Measurements from ENCODE around the gene TAF8.
"Not testable (repeated sequence)": the region's sequence is repeated elsewhere in the genome, so short reads cannot be mapped to it uniquely, and the experiment has no call there.

TAF8 gene

DNA sequence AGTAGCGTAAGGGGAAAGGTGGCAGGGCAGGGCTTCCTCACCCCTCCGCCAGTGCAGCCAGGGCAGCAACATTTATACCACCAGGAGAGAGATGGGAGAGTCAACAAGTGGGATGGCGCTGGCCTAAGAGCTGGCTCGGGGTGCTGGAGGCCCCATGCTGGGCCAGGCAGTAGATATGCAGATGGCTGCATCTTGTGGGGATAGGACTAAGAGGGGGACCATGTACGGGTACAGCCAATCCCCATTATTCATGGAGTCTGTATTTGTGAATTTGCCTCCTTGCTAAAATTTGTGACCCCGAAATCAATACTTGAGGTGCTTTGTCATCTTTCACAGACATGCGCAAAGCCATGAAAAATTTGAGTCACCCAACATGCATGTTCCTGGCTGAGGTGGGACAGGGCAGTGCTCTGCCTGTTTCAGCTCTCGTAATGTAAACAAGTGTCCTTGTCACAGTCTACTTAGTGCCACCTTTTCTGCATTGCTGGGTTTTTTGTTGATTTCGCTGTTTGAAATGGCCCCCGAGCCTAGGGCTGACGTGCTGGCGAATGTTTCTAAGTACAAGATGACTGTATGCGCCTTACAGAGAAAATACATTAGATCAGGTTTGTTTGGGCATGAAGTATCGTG lies 27.5 kb upstream of the TAF8 start:
- H3K9me3 Mint-ChIP-seq = no peaks in the 10 kb centered on the region
- peaks cover 55% of the 10 kb centered on the region for H3K4me1 Mint-ChIP-seq (ENCODE audit: low read depth)
- peaks cover 33% of the 10 kb centered on the region for H3K36me3 Mint-ChIP-seq (ENCODE audit: low read depth)
- peak overlapping the region; percentile 99 for H3K27ac Mint-ChIP-seq
- H3K27me3 Mint-ChIP-seq (ENCODE audit: low read depth) = no peaks in the 10 kb centered on the region
- peak overlapping the region; percentile 80 for H3K4me3 Mint-ChIP-seq

DNA sequence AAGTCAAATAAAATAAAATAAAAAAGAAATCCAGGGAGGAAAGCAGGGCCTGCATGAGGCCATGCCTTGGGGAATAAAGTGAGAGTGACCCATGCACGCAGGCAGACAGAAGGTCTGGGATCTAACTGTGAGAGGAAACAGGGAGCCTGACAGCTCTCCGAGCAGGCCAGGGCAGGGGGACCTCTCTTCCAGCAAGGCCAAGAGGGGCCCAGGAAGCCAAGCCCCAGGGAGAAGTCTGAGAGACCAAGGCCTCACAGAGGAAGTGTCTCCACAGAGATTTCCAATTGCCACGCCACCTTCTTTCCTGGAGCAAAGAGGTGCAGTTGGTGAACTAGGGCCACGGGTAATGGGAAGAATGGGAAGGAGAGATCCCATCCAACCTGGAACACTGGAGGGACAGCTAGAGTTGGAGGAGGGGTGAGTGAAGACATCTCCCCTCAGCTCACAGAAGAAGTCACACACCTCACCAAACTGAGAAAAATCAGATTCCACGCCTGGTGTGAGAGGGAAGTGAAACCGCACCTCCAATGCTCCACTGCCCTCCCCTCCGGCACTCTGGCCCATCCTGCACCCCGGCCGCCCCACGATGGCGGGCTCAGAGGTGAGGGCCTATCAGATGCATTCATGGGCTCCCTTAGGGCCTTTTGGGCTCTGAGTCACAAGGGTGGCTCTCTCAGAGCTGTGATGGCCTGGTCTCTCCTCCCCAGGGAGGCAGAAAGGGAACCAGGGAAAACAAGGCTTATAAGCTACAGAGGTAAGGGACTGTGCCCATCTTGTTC lies 25.1 kb upstream of the TAF8 start:
- Mint-ChIP-seq H3K4me1 (ENCODE audit: low read depth) (peaks cover 69% of the 10 kb centered on the region), H3K27me3 (ENCODE audit: low read depth) (no peaks in the 10 kb centered on the region), H3K9me3 (no peaks in the 10 kb centered on the region), H3K27ac (peak overlapping the region; percentile 77), H3K36me3 (ENCODE audit: low read depth) (peaks cover 38% of the 10 kb centered on the region), H3K4me3 (no peak overlapping the region)

DNA sequence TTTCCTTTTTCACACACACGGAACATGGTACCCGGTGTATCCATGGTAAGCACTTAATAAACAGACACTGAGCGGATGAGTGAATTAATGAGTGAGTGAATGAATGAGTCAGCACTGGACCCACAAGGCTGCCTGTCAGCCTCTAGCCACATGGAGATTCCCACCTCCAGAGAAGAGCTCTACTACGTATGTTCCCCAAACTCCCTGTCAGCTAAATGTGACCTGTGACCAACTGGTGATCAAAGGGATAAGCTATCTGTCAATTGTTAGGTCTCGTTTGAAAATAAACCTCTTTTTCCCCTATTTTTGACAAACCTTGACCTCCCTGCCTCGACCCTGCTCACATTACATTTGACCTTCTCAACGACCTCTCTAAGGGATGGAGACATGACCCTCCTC lies 24.5 kb upstream of the TAF8 start:
- H3K27me3 Mint-ChIP-seq (ENCODE audit: low read depth) = no peaks in the 10 kb centered on the region
- no peaks in the 10 kb centered on the region for H3K9me3 Mint-ChIP-seq
- H3K4me3 Mint-ChIP-seq = no peak overlapping the region
- H3K27ac Mint-ChIP-seq = peak overlapping the region; percentile 77
- H3K36me3 Mint-ChIP-seq (ENCODE audit: low read depth) = peaks cover 34% of the 10 kb centered on the region
- peaks cover 68% of the 10 kb centered on the region for H3K4me1 Mint-ChIP-seq (ENCODE audit: low read depth)

DNA sequence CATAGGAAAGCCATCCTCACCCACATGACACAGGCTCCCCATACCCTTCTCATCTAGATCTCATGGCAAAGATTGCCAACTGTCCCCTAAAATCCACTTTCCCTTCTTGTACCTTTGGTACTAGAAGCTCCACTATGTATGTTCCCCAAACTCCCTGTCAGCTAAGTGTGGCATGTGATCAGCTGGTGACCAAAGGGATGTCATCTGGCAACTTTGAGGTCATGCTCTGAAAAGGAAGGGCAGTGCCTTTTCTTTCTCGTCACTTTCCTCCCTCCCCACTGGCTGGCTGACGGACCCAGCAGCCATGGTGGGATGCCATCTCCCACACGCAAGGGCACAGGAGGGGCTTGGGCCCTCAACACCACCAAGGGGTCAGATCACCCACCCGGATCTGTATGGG lies 23.8 kb upstream of the TAF8 start:
- no peak overlapping the region for H3K27ac Mint-ChIP-seq
- peaks cover 68% of the 10 kb centered on the region for H3K4me1 Mint-ChIP-seq (ENCODE audit: low read depth)
- no peaks in the 10 kb centered on the region for H3K9me3 Mint-ChIP-seq
- H3K36me3 Mint-ChIP-seq (ENCODE audit: low read depth) = peaks cover 30% of the 10 kb centered on the region
- H3K27me3 Mint-ChIP-seq (ENCODE audit: low read depth) = no peaks in the 10 kb centered on the region
- no peak overlapping the region for H3K4me3 Mint-ChIP-seq

DNA sequence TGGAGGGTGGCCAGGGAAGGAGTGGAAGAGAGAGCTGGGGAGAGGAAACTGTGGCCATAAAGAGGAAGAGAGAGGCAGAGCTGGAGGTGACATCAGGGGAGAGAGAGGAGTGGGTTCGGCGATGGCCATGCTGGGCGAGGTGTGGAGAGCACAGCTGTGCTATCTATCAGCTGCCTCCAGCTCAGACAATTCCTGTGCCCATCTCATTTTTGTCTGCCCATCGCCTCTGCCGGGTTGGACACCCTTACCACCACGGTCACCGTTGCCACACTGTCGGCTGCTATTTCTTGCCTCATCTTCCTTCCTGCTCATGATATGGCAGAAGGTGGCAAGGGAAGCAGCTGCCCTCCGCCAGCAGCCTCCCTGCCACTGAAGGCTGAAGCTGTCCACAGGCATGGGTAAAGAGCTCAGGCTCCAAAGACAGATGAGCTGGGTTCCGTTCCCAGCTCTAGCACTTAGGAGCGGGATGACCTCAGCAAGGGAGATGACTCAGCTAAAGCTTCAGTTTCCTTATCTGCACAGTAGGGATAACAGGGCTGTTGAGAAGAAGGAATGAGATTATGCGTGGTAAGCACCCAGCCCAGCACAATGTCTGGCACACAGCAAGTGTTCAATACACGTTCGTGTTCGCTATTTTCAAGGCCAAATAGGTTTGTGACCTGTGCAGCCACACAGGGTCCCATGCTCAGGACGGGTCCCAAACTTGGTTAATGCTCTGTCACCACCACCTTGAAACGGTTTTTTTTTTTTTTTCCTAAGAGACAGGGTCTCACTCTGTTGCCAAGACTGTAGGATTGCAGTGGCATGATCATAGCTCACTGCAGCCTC lies 21.9 kb upstream of the TAF8 start:
- Mint-ChIP-seq H3K27me3 (ENCODE audit: low read depth) (no peaks in the 10 kb centered on the region), H3K4me3 (peak overlapping the region; percentile 82), H3K27ac (peak overlapping the region; percentile 95), H3K9me3 (no peaks in the 10 kb centered on the region), H3K4me1 (ENCODE audit: low read depth) (peaks cover 64% of the 10 kb centered on the region), H3K36me3 (ENCODE audit: low read depth) (peaks cover 29% of the 10 kb centered on the region)

DNA sequence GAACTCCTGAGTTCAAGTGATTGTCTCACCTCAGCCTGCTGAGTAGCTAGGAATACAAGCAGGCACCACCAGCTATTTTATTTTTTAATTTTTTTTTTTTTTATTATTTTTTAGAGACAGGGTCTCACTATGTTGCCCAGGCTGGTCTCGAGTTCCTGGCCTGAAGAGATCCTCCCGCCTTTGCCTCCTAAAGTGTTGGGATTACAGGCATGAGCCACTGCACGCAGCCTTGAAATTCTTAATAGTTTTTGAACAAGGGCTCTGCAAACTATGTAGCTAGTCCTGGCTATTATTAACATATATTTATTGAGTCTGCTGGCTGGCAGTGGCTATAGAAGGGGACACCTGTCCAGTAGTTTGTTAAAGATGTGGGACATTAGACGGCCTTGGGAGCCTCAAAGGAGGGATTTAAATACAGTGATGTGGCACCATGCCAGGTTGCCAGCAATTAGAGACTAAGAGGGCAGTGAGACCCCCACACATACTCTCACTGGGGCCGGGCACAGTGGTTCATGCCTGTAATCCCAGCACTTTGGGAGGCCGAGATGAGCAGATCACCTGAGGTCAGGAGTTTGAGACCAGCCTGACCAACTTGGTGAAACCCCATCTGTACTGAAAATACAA lies 21.1 kb upstream of the TAF8 start:
- peaks cover 59% of the 10 kb centered on the region for H3K4me1 Mint-ChIP-seq (ENCODE audit: low read depth)
- H3K27me3 Mint-ChIP-seq (ENCODE audit: low read depth) = no peaks in the 10 kb centered on the region
- peaks cover 29% of the 10 kb centered on the region for H3K36me3 Mint-ChIP-seq (ENCODE audit: low read depth)
- H3K27ac Mint-ChIP-seq = peak overlapping the region; percentile 95
- no peaks in the 10 kb centered on the region for H3K9me3 Mint-ChIP-seq
- peak overlapping the region; percentile 31 for H3K4me3 Mint-ChIP-seq

DNA sequence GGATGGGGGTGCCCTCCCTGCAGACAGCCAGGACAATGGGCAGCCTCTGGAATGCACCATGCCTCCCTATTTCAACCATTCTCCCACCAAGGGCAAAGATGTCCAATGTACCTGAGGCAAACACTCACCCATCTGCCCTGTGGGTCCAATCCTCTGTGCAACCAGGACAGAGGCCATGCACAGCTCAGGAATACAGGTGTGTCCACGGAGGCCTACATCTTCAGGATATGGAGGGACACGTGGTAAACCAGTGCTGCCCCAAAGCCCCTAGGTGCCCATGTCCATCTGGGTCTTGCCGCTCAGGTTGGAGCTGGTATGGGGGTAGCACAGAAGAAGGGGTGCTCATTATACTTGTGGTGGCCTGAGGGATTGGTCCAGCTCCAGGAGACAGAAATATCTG lies 20.4 kb upstream of the TAF8 start:
- H3K4me3 Mint-ChIP-seq = no peak overlapping the region
- no peaks in the 10 kb centered on the region for H3K9me3 Mint-ChIP-seq
- H3K27me3 Mint-ChIP-seq (ENCODE audit: low read depth) = no peaks in the 10 kb centered on the region
- peak overlapping the region; percentile 93 for H3K27ac Mint-ChIP-seq
- H3K36me3 Mint-ChIP-seq (ENCODE audit: low read depth) = peaks cover 30% of the 10 kb centered on the region
- H3K4me1 Mint-ChIP-seq (ENCODE audit: low read depth) = peaks cover 60% of the 10 kb centered on the region

DNA sequence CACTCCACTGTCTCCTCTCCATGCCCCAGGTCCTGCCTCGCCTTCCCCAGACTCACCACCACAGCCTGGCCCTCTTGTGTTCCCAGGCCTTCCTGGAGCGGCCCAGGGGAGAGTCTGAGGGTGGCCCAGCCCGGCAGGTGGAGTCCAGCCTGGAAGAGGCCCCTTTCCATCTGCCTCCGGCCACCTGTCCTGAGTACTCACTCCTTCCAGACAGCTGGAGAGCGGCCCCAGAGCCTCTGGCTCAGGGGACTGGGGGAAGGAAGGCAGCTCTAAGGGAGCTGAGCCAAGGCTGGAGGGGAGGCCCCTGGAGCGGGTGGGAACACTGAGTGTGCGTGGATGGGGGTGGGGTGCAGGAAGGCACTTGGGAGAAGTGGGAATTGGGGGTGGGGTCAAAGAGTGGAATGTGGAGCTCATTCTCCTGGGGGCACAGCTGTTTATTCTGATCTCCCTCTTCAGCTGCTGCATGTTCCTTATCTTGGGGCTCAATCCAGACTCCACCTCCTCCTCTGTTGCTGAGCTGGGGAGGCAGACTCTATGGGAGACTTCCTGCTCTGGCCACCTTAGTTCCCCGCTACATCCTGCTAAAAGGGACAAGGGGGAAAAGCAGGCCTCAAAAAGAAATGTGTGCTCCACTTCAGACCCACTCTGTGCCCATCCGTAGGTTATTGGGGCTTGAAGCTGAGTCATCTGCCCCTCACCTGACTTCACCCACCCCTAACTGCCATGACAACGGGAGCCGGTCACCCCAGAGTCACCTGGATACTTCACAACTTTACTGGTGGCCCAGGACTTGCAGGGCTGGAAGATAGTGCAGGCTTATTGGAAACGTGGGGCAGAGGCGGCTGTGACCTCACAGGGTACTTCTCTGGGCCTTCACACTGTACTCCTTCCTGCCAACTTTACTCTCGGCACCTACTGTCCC lies 19.5 kb upstream of the TAF8 start:
- H3K4me3 Mint-ChIP-seq = peak overlapping the region; percentile 32
- H3K4me1 Mint-ChIP-seq (ENCODE audit: low read depth) = peaks cover 61% of the 10 kb centered on the region
- peak overlapping the region; percentile 93 for H3K27ac Mint-ChIP-seq
- H3K9me3 Mint-ChIP-seq = no peaks in the 10 kb centered on the region
- peaks cover 31% of the 10 kb centered on the region for H3K36me3 Mint-ChIP-seq (ENCODE audit: low read depth)
- H3K27me3 Mint-ChIP-seq (ENCODE audit: low read depth) = no peaks in the 10 kb centered on the region

DNA sequence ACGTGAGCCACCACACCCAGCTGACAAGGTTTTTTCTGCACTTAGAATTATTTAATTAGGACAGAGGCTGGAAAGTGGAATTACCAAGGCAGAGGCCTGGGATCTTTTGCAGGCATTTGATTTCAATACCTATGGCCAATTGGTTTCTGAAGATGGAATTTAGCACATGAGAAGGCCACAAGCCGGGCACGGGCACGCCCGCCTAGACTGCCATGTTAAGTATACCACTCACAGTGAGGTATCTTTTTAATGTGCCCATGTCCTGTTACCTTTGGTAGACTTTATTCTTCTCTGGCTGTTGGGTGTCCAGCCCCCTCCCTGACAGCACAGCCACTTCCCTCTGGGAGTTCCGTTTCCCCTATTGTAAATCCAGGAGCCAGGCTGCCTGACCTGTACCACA lies 18.0 kb upstream of the TAF8 start:
- Mint-ChIP-seq H3K27ac (peak overlapping the region; percentile 72), H3K4me3 (peak overlapping the region; percentile 25), H3K4me1 (ENCODE audit: low read depth) (peaks cover 55% of the 10 kb centered on the region)

DNA sequence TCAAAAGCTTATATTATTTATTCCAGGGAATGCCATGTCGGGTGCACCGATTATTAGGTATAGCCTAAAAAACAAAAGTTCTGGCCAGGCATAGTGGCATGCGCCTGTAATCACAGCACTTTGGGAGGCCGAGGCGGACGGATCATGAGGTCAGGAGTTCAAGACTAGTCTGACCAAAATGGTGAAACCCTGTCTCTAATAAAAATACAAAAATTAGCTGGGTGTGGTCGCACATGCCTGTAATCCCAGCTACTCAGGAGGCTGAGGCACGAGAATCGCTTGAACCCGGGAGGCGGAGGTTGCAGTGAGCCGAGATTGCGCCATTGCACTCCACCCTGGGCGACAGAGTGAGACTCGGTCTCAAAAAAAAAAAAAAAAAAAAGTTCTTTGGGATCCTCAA lies 12.7 kb upstream of the TAF8 start:
- Mint-ChIP-seq H3K27ac (peak overlapping the region; percentile 59), H3K4me3 (peak overlapping the region; percentile 21), H3K4me1 (ENCODE audit: low read depth) (peaks cover 56% of the 10 kb centered on the region)
- H3K9me3 Mint-ChIP-seq; H3K36me3 Mint-ChIP-seq (ENCODE audit: low read depth); H3K27me3 Mint-ChIP-seq (ENCODE audit: low read depth): not testable (repeated sequence)

More for the DNA sequence above, 18.0 kb upstream of the TAF8 start:
- Mint-ChIP-seq H3K36me3 (ENCODE audit: low read depth) (peaks cover 24% of the 10 kb centered on the region), H3K9me3 (no peaks in the 10 kb centered on the region), H3K27me3 (ENCODE audit: low read depth) (no peaks in the 10 kb centered on the region)

DNA sequence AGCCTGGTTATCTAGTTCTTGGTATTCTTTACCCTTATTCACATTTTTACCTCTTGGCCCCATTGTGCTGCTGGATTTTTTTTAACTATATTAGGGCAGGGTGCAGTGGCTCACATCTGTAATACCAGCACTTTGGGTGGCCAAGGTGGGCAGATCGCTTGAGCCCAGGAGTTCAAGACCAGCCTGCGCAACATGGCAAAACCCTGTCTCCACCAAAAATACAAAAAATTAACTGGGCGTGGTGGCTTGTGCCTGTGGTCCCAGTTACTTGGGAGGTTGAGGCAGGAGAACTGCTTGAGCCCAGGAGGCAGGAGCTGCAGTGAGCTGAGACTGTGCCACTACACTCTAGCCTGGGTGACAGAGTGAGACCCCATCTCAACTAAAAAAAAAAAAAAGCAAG lies 12.2 kb upstream of the TAF8 start:
- peak overlapping the region; percentile 59 for H3K27ac Mint-ChIP-seq
- peaks cover 56% of the 10 kb centered on the region for H3K4me1 Mint-ChIP-seq (ENCODE audit: low read depth)
- H3K27me3 Mint-ChIP-seq (ENCODE audit: low read depth) = no peaks in the 10 kb centered on the region
- no peaks in the 10 kb centered on the region for H3K9me3 Mint-ChIP-seq
- peak overlapping the region; percentile 21 for H3K4me3 Mint-ChIP-seq
- H3K36me3 Mint-ChIP-seq (ENCODE audit: low read depth) = peaks cover 7% of the 10 kb centered on the region

DNA sequence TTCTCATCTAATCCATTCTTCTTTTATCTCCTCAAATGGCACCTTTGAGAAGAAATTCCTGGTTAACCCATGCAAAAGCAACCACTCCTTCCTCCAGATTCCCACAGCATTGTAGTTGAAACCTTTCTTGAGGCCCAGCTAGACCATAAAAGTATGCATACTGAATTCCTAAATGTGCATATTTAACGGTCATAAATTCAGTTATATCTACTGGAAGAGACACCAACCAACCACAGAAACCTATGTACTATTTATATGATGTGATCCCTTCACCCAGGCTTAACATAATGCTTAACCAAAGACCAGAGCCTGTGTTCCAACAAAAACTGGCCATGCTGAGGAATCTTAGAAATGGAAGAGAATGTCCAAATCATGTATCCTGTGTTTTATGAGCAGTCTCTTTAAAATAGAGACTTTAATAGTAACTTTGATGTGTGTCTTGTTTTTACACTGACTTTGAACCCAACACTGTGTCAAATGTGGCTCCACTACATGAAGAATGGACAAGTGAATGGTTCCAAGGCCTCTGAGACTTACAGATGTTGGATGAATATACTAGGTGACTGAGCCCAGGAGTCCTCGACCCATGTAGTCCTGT lies 11.4 kb upstream of the TAF8 start:
- H3K4me1 Mint-ChIP-seq (ENCODE audit: low read depth) = peaks cover 61% of the 10 kb centered on the region
- H3K9me3 Mint-ChIP-seq = no peaks in the 10 kb centered on the region

DNA sequence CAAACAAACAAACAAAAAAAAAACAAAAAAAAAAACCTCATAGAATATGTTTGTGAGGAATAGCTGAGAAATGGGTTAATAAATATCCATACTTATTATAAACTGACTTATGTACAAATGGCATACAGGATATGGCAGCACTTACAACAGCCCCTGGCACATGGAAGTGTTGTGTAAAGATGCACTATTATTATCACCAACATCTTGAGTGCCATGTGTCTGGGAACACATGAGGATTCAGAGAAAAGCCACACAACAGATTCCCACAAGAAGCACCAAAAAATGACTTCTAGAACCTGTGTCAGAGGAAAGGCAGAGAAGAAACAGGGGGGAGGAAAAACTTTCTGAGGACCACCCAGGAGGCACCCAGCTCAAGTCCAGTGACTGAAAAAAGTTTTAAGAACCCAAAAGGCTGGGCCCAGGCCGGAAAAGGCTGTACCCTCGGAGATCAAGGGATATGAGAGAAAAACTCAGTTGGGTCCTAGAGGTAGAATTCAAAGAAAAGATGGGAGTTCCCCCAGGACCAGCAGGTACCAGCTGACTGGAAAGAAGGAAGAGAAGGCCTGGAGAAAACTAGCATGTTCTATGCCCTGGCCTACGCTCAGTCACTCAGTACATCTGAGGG lies 9.4 kb upstream of the TAF8 start:
- H3K4me1 Mint-ChIP-seq (ENCODE audit: low read depth) = peaks cover 71% of the 10 kb centered on the region
- no peaks in the 10 kb centered on the region for H3K9me3 Mint-ChIP-seq

More for the DNA sequence above, 11.4 kb upstream of the TAF8 start:
- H3K36me3 Mint-ChIP-seq (ENCODE audit: low read depth) = peaks cover 7% of the 10 kb centered on the region
- H3K27me3 Mint-ChIP-seq (ENCODE audit: low read depth) = no peaks in the 10 kb centered on the region
- H3K4me3 Mint-ChIP-seq = peak overlapping the region; percentile 69
- H3K27ac Mint-ChIP-seq = peak overlapping the region; percentile 91

More for the DNA sequence above, 9.4 kb upstream of the TAF8 start:
- H3K27ac Mint-ChIP-seq = peak overlapping the region; percentile 91
- H3K36me3 Mint-ChIP-seq (ENCODE audit: low read depth) = peaks cover 6% of the 10 kb centered on the region
- no peaks in the 10 kb centered on the region for H3K27me3 Mint-ChIP-seq (ENCODE audit: low read depth)
- H3K4me3 Mint-ChIP-seq = peak overlapping the region; percentile 71

Measured in T-helper 1 cell treated with Interleukin-12 subunit alpha and Interleukin-12 subunit beta and Interleukin-4 antibody, amounts not matched to agents 30 μg/mL and 1 μg/mL, for 36 hours (primary cell).